Activated CD8-positive, alpha-beta memory T cell treated with anti-CD3 and anti-CD28 coated beads for 4 hours (primary cell): ENCODE data around the gene ACVR1C.
A peak's percentile ranks its signal among the peaks of the same experiment; 100 is the strongest.

Experiments
- DNase-seq, 2 donors: peaks; one replicate each; pipeline ENCODE4 v3.0.0-alpha.2; 2020; ENCODE audit warnings: low read depth in 2 of 2

ACVR1C gene

GRCh38 chr2:157497638-157498314, 130.9 kb downstream of the ACVR1C start:
- DNase-seq: no peak

GRCh38 chr2:157492189-157492773, 136.4 kb downstream of the ACVR1C start:
- peak; percentile 49 to 60 for DNase-seq

- no peak for DNase-seq
These were observed 138.7 kb downstream of the ACVR1C start for GRCh38 chr2:157489983-157490382.

- DNase-seq: no peak
These were observed 139.8 kb downstream of the ACVR1C start for GRCh38 chr2:157488877-157489276.

- no peak for DNase-seq
These were observed 140.9 kb downstream of the ACVR1C start for GRCh38 chr2:157487747-157488146.

GRCh38 chr2:157487271-157487610, 141.4 kb downstream of the ACVR1C start:
- no peak for DNase-seq

- DNase-seq: no peak
These were observed 141.9 kb downstream of the ACVR1C start for GRCh38 chr2:157486596-157487270.

GRCh38 chr2:157480182-157480961, 148.3 kb downstream of the ACVR1C start:
- DNase-seq: no peak

GRCh38 chr2:157479081-157480027, 149.3 kb downstream of the ACVR1C start:
- DNase-seq: no peak

- no peak for DNase-seq
These were observed 150.7 kb downstream of the ACVR1C start for GRCh38 chr2:157477919-157478318.

GRCh38 chr2:157476953-157477709, 151.5 kb downstream of the ACVR1C start:
- DNase-seq: no peak
